T47D (cell line): Measurements from ENCODE around the gene MTHFD2L.
"Not testable (repeated sequence)": the region's sequence is repeated elsewhere in the genome, so short reads cannot be mapped to it uniquely, and the experiment has no call there.

Experiments
- DNase-seq, 2 experiments: peaks; one replicate each; pipeline versions ENCODE4 v3.0.0 to v3.0.0-alpha.2; 2011 to 2012; ENCODE audit warnings: low read depth in 1 of 2, low spot score in 1 of 2
- JUND ChIP-seq: IDR thresholded peaks from 2 replicates; pipeline ENCODE4 v1.6.1; 2012; ENCODE audit warnings: low read depth
- in situ Hi-C: cut with HindIII; loops from 2 replicates; pipeline ENCODE4 v1.10.0; 2016; ENCODE audit warnings: low sequenced_read_pairs, low pct_unique_long_range_greater_than_20kb

The MTHFD2L gene

GRCh38 chr4:74206088-74206825, 48.3 kb downstream of the MTHFD2L start:
- no peak for TF ChIP-seq JUND
- DNase-seq: no peak
- in situ Hi-C loops: no loop called here

- in situ Hi-C loops, DNase-seq: not testable (repeated sequence)
Measured at GRCh38 chr4:74214457-74215159, 56.7 kb downstream of the MTHFD2L start.

- DNase-seq, in situ Hi-C loops: not testable (repeated sequence)
Measured at GRCh38 chr4:74215236-74215635, 57.3 kb downstream of the MTHFD2L start.

GRCh38 chr4:74217365-74217764, 59.4 kb downstream of the MTHFD2L start:
- DNase-seq: no peak
- in situ Hi-C loops: no loop called here
- no peak for TF ChIP-seq JUND

GRCh38 chr4:74218201-74218600, 60.3 kb downstream of the MTHFD2L start:
- DNase-seq: no peak
- in situ Hi-C loops: no loop called here
- no peak for TF ChIP-seq JUND

- no peak for TF ChIP-seq JUND
- in situ Hi-C loops: no loop called here
- DNase-seq: no peak
Measured at GRCh38 chr4:74219240-74219639, 61.3 kb downstream of the MTHFD2L start.

GRCh38 chr4:74223098-74223497, 65.2 kb downstream of the MTHFD2L start:
- TF ChIP-seq JUND: no peak
- no peak for DNase-seq
- in situ Hi-C loops: no loop called here

- in situ Hi-C loops: no loop called here
- no peak for TF ChIP-seq JUND
- no peak for DNase-seq
Measured at GRCh38 chr4:74223801-74224200, 65.9 kb downstream of the MTHFD2L start.

GRCh38 chr4:74228691-74229640, 71.0 kb downstream of the MTHFD2L start:
- peak; percentile 9 to 77 for DNase-seq
- TF ChIP-seq JUND: no peak
- in situ Hi-C loops: no loop called here

GRCh38 chr4:74230902-74231499, 73.1 kb downstream of the MTHFD2L start:
- TF ChIP-seq JUND: no peak
- DNase-seq: peak in 1 of 2 experiments; percentile 13
- in situ Hi-C loops: no loop called here

- no peak for TF ChIP-seq JUND
- in situ Hi-C loops: no loop called here
- DNase-seq: no peak
Measured at GRCh38 chr4:74235135-74235534, 77.2 kb downstream of the MTHFD2L start.

GRCh38 chr4:74237425-74237966, 79.6 kb downstream of the MTHFD2L start:
- TF ChIP-seq JUND: no peak
- in situ Hi-C loops: no loop called here
- no peak for DNase-seq

GRCh38 chr4:74244049-74244448, 86.1 kb downstream of the MTHFD2L start:
- in situ Hi-C loops: no loop called here
- DNase-seq: no peak
- TF ChIP-seq JUND: no peak
